Fibroblast of pulmonary artery (primary cell): Measurements from ENCODE around the gene TAB2.
A peak's percentile ranks its signal among the peaks of the same experiment; 100 is the strongest.

ENCODE experiments used
- DNase-seq: peaks from one replicate; pipeline ENCODE4 v3.0.0-alpha.2; 2010; ENCODE audit warnings: low read depth
- H3K4me3 ChIP-seq: replicated peaks from 2 replicates; pipeline ENCODE4 v1.5.1; 2011; ENCODE audit warnings: low read depth, mild to moderate bottlenecking, control low read depth, low read length, moderate library complexity
- TF ChIP-seq, protein P1 (sequence below): IDR thresholded peaks from 2 replicates; pipeline ENCODE4 v1.5.1; 2011; ENCODE audit warnings: mild to moderate bottlenecking, control low read depth, low read length, inconsistent platforms; ENCODE audit errors: missing control alignments

The TAB2 gene, protein sequence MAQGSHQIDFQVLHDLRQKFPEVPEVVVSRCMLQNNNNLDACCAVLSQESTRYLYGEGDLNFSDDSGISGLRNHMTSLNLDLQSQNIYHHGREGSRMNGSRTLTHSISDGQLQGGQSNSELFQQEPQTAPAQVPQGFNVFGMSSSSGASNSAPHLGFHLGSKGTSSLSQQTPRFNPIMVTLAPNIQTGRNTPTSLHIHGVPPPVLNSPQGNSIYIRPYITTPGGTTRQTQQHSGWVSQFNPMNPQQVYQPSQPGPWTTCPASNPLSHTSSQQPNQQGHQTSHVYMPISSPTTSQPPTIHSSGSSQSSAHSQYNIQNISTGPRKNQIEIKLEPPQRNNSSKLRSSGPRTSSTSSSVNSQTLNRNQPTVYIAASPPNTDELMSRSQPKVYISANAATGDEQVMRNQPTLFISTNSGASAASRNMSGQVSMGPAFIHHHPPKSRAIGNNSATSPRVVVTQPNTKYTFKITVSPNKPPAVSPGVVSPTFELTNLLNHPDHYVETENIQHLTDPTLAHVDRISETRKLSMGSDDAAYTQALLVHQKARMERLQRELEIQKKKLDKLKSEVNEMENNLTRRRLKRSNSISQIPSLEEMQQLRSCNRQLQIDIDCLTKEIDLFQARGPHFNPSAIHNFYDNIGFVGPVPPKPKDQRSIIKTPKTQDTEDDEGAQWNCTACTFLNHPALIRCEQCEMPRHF

DNA sequence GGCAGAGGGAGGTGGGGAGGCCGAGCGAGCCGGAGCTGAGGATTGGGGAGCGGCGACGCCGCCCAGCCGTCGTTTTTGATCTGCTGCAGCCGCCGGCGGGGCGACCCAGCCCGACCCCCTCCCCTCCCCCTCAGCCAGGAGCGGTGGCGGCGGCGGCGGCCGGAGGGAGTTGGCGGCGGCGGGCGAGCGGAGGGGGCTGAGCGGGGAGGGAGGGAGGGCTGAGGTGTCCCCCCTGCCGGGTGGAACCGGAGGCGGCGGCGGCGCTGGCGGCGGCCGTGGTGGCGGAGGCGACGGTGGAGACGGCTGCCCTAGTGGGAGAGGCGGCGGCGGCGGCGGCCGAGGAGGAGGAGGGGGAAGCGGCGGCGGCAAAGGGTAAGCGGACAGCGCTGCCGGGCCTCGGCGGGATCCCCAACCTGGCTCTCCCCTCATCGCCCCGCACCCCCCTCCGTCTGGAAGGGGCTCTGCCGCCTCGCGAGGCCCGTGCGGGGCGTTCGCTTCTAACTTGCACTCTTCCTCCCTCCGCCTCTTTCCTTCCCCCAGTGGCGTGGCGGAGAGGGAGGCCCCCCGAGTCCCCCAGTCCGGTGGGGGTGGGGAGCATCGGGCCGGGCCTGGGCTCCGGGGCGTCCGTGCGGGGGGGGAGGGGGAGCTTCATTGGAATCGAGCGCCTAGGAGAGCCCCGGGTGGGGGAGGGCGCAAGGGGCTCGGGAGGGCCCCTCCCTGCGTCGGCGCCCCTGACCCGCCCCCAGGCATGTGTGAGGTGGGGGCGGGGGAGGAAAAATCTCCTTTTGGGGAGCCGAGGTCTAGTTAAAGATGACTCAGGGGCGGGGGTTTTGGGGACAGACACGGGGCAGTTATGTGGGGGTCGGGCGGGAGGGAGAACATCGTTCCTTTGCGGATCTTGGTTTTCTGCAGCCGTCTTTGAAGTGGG lies at the start of gene TAB2:
TSS of gene TAB2 (plus strand) at position 69 of the 928 bp plus-strand sequence. CDS start 52,286 bp downstream, outside the sequence.
- no peak for DNase-seq
- peak within 1 kb of the TSS; percentile 79 for H3K4me3 ChIP-seq
- TF ChIP-seq, protein P1, sequence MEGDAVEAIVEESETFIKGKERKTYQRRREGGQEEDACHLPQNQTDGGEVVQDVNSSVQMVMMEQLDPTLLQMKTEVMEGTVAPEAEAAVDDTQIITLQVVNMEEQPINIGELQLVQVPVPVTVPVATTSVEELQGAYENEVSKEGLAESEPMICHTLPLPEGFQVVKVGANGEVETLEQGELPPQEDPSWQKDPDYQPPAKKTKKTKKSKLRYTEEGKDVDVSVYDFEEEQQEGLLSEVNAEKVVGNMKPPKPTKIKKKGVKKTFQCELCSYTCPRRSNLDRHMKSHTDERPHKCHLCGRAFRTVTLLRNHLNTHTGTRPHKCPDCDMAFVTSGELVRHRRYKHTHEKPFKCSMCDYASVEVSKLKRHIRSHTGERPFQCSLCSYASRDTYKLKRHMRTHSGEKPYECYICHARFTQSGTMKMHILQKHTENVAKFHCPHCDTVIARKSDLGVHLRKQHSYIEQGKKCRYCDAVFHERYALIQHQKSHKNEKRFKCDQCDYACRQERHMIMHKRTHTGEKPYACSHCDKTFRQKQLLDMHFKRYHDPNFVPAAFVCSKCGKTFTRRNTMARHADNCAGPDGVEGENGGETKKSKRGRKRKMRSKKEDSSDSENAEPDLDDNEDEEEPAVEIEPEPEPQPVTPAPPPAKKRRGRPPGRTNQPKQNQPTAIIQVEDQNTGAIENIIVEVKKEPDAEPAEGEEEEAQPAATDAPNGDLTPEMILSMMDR = no peak

DNA sequence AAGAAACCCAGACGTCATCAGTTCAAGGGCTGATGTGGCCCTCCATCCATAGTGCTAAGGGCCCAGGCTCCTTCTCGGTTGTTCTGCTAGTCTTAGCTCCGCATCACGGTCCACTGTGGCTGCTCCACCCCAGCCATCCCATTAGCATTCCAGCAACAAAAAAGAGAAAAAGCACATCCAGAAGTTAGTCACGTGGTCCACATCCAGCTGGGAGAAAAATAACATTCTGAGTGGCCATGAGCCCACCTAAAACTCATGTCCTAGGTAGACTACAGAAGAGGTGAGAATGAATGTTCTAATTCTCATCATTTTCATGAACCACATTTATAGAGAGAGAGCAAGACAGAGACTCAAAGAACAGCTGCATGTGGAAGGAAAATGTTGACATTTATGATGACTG lies 49.4 kb upstream of the TAB2 start:
- DNase-seq = no peak
- TF ChIP-seq, protein P1 = no peak

DNA sequence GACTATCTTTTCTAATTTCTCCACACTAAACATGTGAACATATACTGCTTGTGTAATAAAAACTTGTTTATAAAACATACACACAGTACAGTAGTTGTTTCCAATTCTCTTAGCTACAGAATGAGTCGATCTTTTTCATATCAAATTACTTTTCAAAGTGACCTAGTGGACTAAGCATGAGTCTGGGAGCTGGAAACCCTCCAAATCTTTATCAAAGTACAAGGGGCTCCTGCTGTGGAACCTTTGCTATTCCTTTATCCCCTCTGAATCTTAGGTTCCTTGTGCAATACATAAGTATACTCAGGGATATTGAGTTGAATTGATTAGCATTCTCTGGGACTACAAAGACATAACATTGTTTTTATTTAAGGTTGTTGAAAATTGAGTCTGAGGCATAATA lies 48.7 kb upstream of the TAB2 start:
- TF ChIP-seq, protein P1 = no peak
- no peak for DNase-seq
- no peak overlapping the region for H3K4me3 ChIP-seq

More for the DNA sequence above, 49.4 kb upstream of the TAB2 start:
- no peak overlapping the region for H3K4me3 ChIP-seq

DNA sequence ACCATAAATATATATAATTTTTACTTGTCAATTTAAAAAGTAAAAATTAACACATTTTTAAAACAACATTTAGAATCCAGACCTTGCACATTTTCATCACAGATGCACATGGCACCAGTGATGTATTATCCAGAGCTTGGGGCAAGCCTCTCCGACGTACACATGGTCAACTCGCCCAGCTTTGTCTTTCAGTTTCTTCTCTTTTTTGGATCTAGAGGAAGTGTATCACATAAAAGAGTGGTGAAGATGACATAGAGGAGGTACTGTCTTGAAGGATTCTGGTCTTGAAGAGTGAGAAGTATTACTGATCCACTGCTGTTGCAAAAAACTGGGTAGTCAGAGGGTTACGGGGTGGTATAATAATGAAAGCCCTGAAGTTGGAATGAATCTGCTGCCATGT lies 46.9 kb upstream of the TAB2 start:
- TF ChIP-seq, protein P1 = no peak
- no peak overlapping the region for H3K4me3 ChIP-seq
- DNase-seq = no peak

DNA sequence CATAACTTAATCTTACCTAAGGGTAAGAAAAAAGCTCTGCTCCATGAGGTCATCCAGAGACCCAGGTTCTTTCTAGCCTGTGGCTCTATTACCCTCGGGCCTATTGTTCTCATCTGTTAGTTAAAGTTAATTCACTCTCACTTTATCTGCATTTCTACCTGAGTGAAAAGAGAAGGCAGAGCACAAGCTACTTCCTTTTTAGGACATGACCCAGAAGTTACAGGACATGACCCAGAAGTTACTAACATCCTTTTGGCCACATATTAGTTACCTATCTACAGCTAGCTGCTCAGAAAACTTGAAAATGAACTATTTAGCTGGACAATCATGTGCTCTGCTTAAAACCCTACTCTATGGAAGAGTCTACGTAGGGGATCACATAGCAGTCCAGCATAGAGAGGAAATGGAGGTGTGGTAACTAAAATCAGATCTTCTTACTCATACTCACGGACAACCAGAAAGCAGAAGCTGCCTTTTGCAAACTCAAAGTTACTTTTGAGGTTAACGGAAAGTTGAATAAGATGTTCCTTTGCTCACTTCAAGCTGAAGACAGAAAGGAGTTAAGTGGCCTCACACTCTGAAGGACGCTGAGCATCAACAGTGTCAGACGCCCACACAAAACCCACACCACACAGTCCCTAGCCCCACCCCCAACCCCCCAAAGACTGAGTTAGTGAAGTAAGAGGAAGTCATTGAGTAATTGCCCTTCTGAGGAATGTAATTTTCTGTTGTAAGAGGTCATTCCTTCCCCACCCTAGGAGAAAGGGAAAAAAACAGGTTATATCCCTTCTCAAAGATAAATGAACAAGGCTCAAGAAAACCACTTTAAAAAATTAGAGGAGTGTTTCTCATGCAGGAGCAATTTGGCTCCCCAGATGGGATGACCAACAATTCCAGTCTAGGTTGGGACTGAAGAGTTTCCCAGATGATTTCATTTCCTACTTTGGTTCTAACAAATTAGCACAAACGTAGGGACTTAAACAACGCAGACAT lies 45.9 kb upstream of the TAB2 start:
- TF ChIP-seq, protein P1 = no peak
- no peak overlapping the region for H3K4me3 ChIP-seq
- peak; percentile 61 for DNase-seq

DNA sequence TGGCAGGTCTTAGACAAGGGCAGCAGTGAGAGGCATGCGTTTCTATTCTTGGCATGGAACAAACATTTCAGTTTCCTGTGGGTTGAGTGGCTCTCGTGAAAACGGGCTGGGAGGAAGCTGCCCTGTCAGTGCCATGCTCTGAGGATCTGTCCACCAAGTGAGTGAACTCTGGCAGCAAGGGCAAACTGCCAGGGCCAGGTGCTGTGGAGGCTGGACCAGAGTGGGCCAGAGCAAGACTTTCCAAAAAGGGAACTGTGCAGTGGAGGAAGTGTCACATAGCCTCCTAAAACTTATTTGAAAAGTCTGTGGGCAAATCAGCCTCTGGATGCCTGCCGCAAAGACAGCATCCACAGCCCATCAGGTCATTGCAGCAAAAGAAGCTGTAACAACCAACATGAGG lies 44.2 kb upstream of the TAB2 start:
- TF ChIP-seq, protein P1 = no peak
- H3K4me3 ChIP-seq = no peak overlapping the region
- no peak for DNase-seq
